ENCODE results near the gene MSRB3. TPM values are rescaled to one million over a fixed set of nuclear protein-coding genes. Genes with fewer than 3 reads are reported as not detected.

MSRB3 gene
- total and polyA plus RNA-seq, 2 of the 4 experiments (the other 2 are of a cell fraction): 31.7 to 35.7 TPM

GRCh38 chr12:65324551-65324950 is 46.1 kb downstream of the MSRB3 start:
- no peak overlapping the region for H3K14ac ChIP-seq (replicated peaks; ENCODE audit: low read depth, low read length)
- no peak overlapping the region for H4K8ac ChIP-seq (ENCODE audit: low read depth in 2 of 2, low read length in 2 of 2)
- no peak overlapping the region for H4K91ac ChIP-seq (ENCODE audit: insufficient read depth, low read depth, low read length)
- H3K4me2 ChIP-seq (ENCODE audit: low read depth, low read length): no peak overlapping the region
- peaks cover 10 to 27% of the 10 kb centered on the region in 2 experiments; a peak in 3 of 4 replicates for H3K79me1 ChIP-seq (ENCODE audit: low read depth in 1 of 2, low read length in 2 of 2)
- intact Hi-C loops (cut with micrococcal nuclease): loop anchor here (10.0 kb wide), 1 partner anchor 140 kb away; no protein-coding TSS in a partner anchor
- ChIA-PET POLR2A (ENCODE audit: unreplicated experiment) (no interaction called here), CTCF (no interaction called here)
- ATAC-seq (ENCODE audit: low read depth): no peak
- H2AK9ac ChIP-seq (replicated peaks; ENCODE audit: low read depth, low read length, poor library complexity): no peak overlapping the region
- WGBS, 2 experiments (ENCODE audit: extremely low coverage in 2 of 2, insufficient read length in 1 of 2): no CpG with 5 or more reads among the region's 3 CpGs
- H4K5ac ChIP-seq (ENCODE audit: low read depth, low read length): peak overlapping the region; percentile 62; the same call in 1 of the 2 replicates
- H3K36me3 ChIP-seq (ENCODE audit: control insufficient read depth, insufficient read depth, low read length): peaks cover 3% of the 10 kb centered on the region; the same call in 1 of the 2 replicates
- dilution Hi-C loops (cut with HindIII; ENCODE audit: low sequenced_read_pairs, unreplicated experiment): no loop called here
- H3K23ac ChIP-seq (ENCODE audit: low read depth, low read length): no peak overlapping the region
- no peak overlapping the region for H3K56ac ChIP-seq (ENCODE audit: extremely low read depth, insufficient read depth, low read length)
- no peak overlapping the region for H2AK5ac ChIP-seq (ENCODE audit: low read depth, low read length)
- H3K4ac ChIP-seq (ENCODE audit: low read depth, low read length): peak overlapping the region; percentile 7; the same call in 1 of the 2 replicates
- H2BK15ac ChIP-seq (ENCODE audit: low read depth, low read length): no peak overlapping the region
- peak overlapping the region; percentile 59; the same call in 1 of the 2 replicates for H3K18ac ChIP-seq (ENCODE audit: low read depth, low read length)
- no peaks in the 10 kb centered on the region for H3K9me3 ChIP-seq (ENCODE audit: control insufficient read depth, insufficient read depth, low read length)
- peaks cover 14% of the 10 kb centered on the region for H3K4me1 ChIP-seq (ENCODE audit: control insufficient read depth, insufficient read depth, low read length)
- H3K9me1 ChIP-seq (ENCODE audit: insufficient read depth, low read length): peaks cover 5% of the 10 kb centered on the region
- no peak overlapping the region for H2BK5ac ChIP-seq (ENCODE audit: low read depth, low read length, poor library complexity, severe bottlenecking)
- H3K4me3 ChIP-seq (ENCODE audit: insufficient read depth, low read depth, low read length): no peak overlapping the region
- no peak overlapping the region for H2AFZ ChIP-seq (replicated peaks; ENCODE audit: low read length, poor library complexity)
- no peaks in the 10 kb centered on the region for H3K27me3 ChIP-seq (ENCODE audit: control insufficient read depth, insufficient read depth, low read length)
- no TSS peak for BruUV-seq (replicated peaks)
- in situ Hi-C loops (cut with MboI; ENCODE audit: low sequenced_read_pairs): loop anchor here (25.0 kb wide), 1 partner anchor 363 kb away; no protein-coding TSS in a partner anchor
- TF ChIP-seq CEBPB (IDR thresholded peaks at IDR 0.05; ENCODE audit: low read depth, low read length) (no peak), MAFK (IDR thresholded peaks at IDR 0.05; ENCODE audit: low read depth, low read length) (no peak), MXI1 (IDR thresholded peaks at IDR 0.05; ENCODE audit: borderline replicate concordance, low read depth, low read length) (no peak), USF2 (IDR thresholded peaks at IDR 0.05; ENCODE audit: low read depth, low read length) (no peak), NFE2L2 (IDR thresholded peaks at IDR 0.05; ENCODE audit: low read depth, low read length) (no peak), BHLHE40 (IDR thresholded peaks at IDR 0.05; ENCODE audit: low read depth, low read length) (no peak), RCOR1 (IDR thresholded peaks at IDR 0.05; ENCODE audit: insufficient replicate concordance, low read length) (no peak), SMC3 (IDR thresholded peaks at IDR 0.05; ENCODE audit: low read depth, low read length) (no peak), ELK1 (IDR thresholded peaks at IDR 0.05; ENCODE audit: borderline replicate concordance, low read depth, low read length) (no peak), FOS (IDR thresholded peaks at IDR 0.05; ENCODE audit: low read depth, low read length) (no peak), RFX5 (IDR thresholded peaks at IDR 0.05; ENCODE audit: low read depth, low read length) (no peak), RAD21 (IDR thresholded peaks at IDR 0.05; ENCODE audit: low read length) (no peak), MAZ (IDR thresholded peaks at IDR 0.05; ENCODE audit: borderline replicate concordance, low read depth, low read length) (no peak), CTCF (conservative IDR thresholded peaks at IDR 0.05; ENCODE audit: low read depth, low read length) (no peak), CHD1 (IDR thresholded peaks at IDR 0.05; ENCODE audit: low read depth, low read length) (no peak), POLR2A (IDR thresholded peaks at IDR 0.05; ENCODE audit: low read depth, low read length) (no peak)
- no peak for DNase-seq
- 0 out of 2 replicates have a peak overlapping the region, but pooled peaks have one; percentile 18 for H2BK120ac ChIP-seq (ENCODE audit: low read depth, low read length)
- H3K9ac ChIP-seq (ENCODE audit: low read depth, low read length): no peak overlapping the region
- 0 out of 2 replicates have a peak overlapping the region, but pooled peaks have one; percentile 36 for H2BK20ac ChIP-seq (ENCODE audit: low read depth, low read length)
- peak overlapping the region; percentile 57; the same call in 1 of the 2 replicates for H3K27ac ChIP-seq (ENCODE audit: insufficient read depth, low read length)
- H4K20me1 ChIP-seq (ENCODE audit: insufficient read depth, low read length): no peaks in the 10 kb centered on the region

Data from IMR-90 (cell line).